ENCODE results near the gene PML.

PML gene

DNA sequence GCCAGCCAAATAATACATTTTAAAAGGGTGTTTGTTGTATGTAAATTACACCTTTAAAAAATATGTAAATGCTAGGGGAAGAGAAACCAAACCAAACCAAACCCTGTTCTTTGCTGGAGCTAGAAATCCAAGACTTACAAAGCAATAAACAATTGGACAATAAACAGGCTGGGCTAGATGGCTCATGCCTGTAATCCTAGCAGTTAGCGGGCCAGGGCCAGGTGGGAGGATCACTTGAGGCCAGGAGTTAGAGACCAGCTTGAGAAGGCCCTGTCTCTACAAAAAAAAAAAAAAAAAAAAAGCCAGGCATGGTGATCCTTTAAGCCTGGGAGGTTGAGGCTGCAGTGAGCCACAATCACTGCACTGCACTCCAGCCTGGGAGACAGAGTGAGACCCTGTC lies 14.9 kb upstream of the PML start:
- H3K4me3 ChIP-seq (ENCODE audit: control insufficient read depth, low read depth, low read length) = no peak overlapping the region
- no peak for DNase-seq (ENCODE audit: low read depth)
- TF ChIP-seq, protein P1, sequence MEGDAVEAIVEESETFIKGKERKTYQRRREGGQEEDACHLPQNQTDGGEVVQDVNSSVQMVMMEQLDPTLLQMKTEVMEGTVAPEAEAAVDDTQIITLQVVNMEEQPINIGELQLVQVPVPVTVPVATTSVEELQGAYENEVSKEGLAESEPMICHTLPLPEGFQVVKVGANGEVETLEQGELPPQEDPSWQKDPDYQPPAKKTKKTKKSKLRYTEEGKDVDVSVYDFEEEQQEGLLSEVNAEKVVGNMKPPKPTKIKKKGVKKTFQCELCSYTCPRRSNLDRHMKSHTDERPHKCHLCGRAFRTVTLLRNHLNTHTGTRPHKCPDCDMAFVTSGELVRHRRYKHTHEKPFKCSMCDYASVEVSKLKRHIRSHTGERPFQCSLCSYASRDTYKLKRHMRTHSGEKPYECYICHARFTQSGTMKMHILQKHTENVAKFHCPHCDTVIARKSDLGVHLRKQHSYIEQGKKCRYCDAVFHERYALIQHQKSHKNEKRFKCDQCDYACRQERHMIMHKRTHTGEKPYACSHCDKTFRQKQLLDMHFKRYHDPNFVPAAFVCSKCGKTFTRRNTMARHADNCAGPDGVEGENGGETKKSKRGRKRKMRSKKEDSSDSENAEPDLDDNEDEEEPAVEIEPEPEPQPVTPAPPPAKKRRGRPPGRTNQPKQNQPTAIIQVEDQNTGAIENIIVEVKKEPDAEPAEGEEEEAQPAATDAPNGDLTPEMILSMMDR (conservative IDR thresholded peaks at IDR 0.05; ENCODE audit: control insufficient read depth, insufficient read depth, low read depth, low read length) = no peak

DNA sequence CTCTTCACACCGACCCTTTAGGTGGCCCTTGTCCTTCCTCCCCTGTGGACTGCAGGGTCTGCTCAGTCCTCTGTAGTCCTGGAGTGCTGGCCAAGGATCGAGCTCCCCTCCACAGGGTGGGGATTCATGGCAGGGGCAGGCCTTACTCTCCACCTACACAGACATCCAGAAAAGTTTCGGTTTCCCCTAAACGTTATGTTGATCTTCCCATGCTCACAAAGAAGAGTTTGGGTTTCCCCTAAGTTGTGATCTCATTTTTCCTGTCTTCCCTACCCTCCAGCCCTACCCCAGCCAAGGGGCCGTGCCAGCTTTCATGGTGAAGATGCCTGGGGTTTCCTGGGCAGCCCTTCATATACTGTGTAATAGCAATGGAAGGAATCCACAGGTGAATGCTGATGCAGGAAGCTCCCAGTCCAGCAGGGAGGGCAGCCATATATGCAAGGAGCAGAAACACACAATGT lies 12.7 kb upstream of the PML start:
- DNase-seq (ENCODE audit: low read depth) = peak; percentile 47
- H3K4me3 ChIP-seq (ENCODE audit: control insufficient read depth, low read depth, low read length) = no peak overlapping the region
- TF ChIP-seq, protein P1 (conservative IDR thresholded peaks at IDR 0.05; ENCODE audit: control insufficient read depth, insufficient read depth, low read depth, low read length) = no peak

DNA sequence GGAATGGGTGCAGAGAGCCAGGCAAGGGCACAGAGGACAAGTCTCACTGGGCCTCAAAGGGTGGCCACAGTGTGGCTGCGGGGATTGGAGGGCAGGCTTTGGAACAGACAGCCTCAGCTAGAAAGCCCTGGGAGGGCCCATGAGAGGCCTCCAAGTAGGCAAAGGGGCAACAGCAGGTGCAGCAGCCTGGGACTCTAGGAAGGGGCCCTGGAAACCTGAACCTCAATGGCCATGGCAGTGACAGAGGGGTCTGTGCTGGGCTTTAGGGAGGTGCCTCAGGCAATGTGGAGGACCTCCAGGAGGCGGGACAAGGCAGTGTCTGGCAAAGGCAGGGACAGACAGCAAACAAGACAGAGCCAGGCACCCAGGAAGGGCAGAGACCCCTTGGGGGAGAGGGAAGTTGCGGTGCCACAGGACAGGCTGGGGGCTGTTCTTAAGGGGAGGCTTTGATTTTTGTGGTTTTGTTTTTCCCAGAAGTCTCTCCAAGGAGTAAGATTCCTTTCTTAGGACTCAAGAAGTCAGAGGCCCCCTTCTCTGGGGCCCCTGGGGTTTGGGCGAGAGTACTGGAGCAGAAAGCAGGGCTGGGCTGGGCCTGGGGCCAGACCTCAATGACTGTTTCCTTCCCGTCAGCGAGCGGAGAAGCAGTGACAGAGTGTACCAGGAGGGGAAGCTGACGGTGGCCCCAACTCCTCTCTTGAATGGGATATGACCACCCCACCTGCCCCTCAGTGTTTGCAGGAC lies 12.1 kb upstream of the PML start:
- DNase-seq (ENCODE audit: low read depth) = peak; percentile 93

DNA sequence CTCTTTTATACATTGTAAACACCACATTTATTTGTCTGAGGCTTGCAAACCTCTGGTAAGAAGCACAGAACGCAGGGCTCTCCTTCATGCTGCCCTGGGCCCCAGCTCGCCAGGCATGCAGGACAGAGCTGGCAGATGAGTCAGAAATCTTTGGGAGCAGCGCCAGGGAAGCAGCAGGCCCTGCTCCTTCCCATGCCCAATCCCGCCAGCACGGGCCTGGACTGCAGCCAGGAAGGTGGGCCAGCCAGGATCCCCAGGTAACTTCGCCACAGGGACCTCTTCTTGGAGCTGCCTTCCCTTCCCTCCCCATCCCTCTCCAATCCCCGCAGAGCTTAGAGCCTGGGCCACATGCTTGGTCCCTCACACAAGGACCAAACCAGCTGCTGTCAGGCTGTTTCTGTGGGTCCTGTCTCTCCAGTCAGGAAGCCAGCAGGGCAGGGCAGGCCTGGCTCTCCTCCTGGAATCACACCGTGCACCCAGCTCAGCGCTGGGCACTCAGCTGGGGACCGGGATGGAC lies 11.2 kb upstream of the PML start:
- H3K4me3 ChIP-seq (ENCODE audit: control insufficient read depth, low read depth, low read length) = no peak overlapping the region
- DNase-seq (ENCODE audit: low read depth) = peak; percentile 78
- TF ChIP-seq, protein P1 (conservative IDR thresholded peaks at IDR 0.05; ENCODE audit: control insufficient read depth, insufficient read depth, low read depth, low read length) = no peak

More for the DNA sequence above, 12.1 kb upstream of the PML start:
- H3K4me3 ChIP-seq (ENCODE audit: control insufficient read depth, low read depth, low read length) = no peak overlapping the region
- TF ChIP-seq, protein P1 (conservative IDR thresholded peaks at IDR 0.05; ENCODE audit: control insufficient read depth, insufficient read depth, low read depth, low read length) = no peak

DNA sequence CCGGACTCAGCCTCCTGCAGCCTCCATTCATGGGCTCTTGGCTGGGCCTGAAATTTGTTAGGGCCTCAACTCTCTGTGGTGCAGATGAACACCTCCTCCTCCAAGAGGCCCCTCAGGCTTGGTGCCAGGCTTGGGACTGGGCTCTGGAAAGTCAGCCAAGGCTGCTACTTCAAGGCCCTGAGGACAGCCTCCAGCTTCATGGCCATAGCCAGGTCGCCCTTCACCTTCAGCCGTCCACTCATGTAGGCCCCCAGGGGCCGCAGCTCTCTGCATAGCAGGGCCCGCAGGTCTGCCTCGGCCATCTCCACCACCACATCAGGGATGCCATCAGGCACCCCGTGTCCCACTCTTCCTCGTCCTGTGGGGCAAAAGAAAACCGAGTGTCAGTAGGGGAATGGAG lies 10.7 kb upstream of the PML start:
- no peak overlapping the region for H3K4me3 ChIP-seq (ENCODE audit: control insufficient read depth, low read depth, low read length)
- TF ChIP-seq, protein P1 (conservative IDR thresholded peaks at IDR 0.05; ENCODE audit: control insufficient read depth, insufficient read depth, low read depth, low read length) = no peak
- DNase-seq (ENCODE audit: low read depth) = no peak

DNA sequence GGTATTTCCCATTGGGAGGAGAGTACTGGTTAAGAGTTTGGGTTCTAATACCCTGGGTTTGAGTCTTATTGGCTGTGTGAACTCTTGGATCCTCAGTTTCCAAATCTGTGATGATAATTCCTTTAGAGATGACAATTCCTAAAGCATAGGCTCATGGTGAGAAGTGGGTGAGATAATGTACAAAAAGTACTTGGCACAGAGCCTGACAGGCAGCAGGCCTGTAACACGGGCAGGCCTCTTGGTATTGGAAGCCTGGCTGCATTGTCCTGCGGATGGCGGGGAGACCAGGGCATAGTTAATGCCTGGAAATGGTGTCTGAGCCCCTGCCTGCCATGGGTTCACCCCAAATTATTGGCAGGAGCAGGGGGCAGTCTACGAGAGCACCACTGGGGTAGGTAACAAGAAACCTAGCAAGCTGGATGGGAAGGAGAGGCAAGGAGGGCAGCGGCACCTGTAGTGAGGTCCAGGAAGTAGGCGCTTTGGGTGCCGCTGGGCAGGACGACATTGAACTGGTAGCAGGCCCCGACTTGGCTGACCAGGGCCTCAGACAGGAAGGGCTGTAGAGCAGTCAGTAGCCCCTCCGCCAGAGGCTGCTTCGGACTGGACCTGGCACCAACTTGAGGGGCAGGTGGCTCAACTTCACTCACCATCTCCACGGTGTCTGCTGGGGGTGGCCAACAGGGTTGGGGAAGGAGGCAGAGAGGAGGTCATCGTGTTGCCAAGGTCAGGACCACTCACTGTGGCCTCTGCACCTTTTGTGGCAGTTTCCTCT lies 10.1 kb upstream of the PML start:
- H3K4me3 ChIP-seq (ENCODE audit: control insufficient read depth, low read depth, low read length) = no peak overlapping the region
- DNase-seq (ENCODE audit: low read depth) = peak; percentile 36
- TF ChIP-seq, protein P1 (conservative IDR thresholded peaks at IDR 0.05; ENCODE audit: control insufficient read depth, insufficient read depth, low read depth, low read length) = no peak

Measured in fibroblast of mammary gland (primary cell).